H1 (cell line): Measurements from ENCODE around the gene OTUD6A. TPM values are rescaled to one million over a fixed set of nuclear protein-coding genes. Genes with fewer than 3 reads are reported as not detected.

Experiments used
- CTCF ChIA-PET: fragments of 300-600 bp; sonication (Branson Sonifier 250); formaldehyde crosslinking; loops from one replicate; lab custom pipeline; 2021; ENCODE audit not compliant: partially characterized antibody; lab: Charles Lee
- POLR2A ChIA-PET: fragments of 300-600 bp; sonication (Branson Sonifier 250); formaldehyde crosslinking; loops from one replicate; lab custom pipeline; 2021; ENCODE audit warnings: inconsistent platforms; ENCODE audit not compliant: partially characterized antibody; lab: Charles Lee
- DNase-seq, 2 experiments: peaks; one replicate each; pipeline versions ENCODE4 v3.0.0 to v3.0.0-alpha.2; 2010 to 2022; ENCODE audit warnings: low spot score in 2 of 2, low read depth in 1 of 2, mixed read lengths in 1 of 2
- FAIRE-seq: peaks from 2 replicates; lab custom pipeline; 2011; peaks lifted over from hg19 to GRCh38; lab: Jason Lieb, UNC
- H2AFZ ChIP-seq: 2 replicates; pipeline ENCODE4 v1.8.1; 2012; ENCODE audit warnings: low read length, inconsistent platforms
- H2AK5ac ChIP-seq: 2 replicates; pipeline ENCODE4 v1.6.1; 2013; ENCODE audit warnings: low read depth, low read length
- H2BK120ac ChIP-seq: replicated peaks from 2 replicates; pipeline ENCODE3; 2013; ENCODE audit warnings: low read depth, low read length, inconsistent platforms
- H2BK12ac ChIP-seq: 2 replicates; pipeline ENCODE4 v1.6.1; 2013; ENCODE audit warnings: low read depth, low read length
- H2BK15ac ChIP-seq: 2 replicates; pipeline ENCODE4 v1.6.1; 2013; ENCODE audit warnings: low read length
- H2BK20ac ChIP-seq: 2 replicates; pipeline ENCODE4 v1.6.1; 2013; ENCODE audit warnings: low read length
- H2BK5ac ChIP-seq: 2 replicates; pipeline ENCODE4 v1.6.1; 2013; ENCODE audit warnings: low read depth, low read length
- H3K14ac ChIP-seq: 2 replicates; pipeline ENCODE4 v1.6.1; 2013; ENCODE audit warnings: inconsistent platforms; ENCODE audit not compliant: insufficient read length
- H3K18ac ChIP-seq: 2 replicates; pipeline ENCODE4 v1.6.1; 2013; ENCODE audit warnings: low read length; ENCODE audit errors: extremely low read depth
- H3K23ac ChIP-seq: 2 replicates; pipeline ENCODE4 v1.6.1; 2013; ENCODE audit warnings: inconsistent platforms; ENCODE audit not compliant: insufficient read length
- H3K23me2 ChIP-seq: 2 replicates; pipeline ENCODE4 v1.6.1; 2013; ENCODE audit warnings: low read depth, low read length
- H3K27ac ChIP-seq: 2 replicates; pipeline ENCODE4 v1.6.1; 2011; ENCODE audit warnings: low read depth, low read length, inconsistent platforms
- H3K27me3 ChIP-seq, 4 experiments: replicated peaks in 1 of 4; 1 replicate in 1 of 4; 2 replicates in 3 of 4; pipeline versions ENCODE4 v1.6.1 to v1.8.1; 2011 to 2013; ENCODE audit warnings: low read length in 3 of 4, mild to moderate bottlenecking in 3 of 4, inconsistent platforms in 2 of 4, mixed read lengths in 2 of 4, moderate library complexity in 1 of 4; ENCODE audit not compliant: control insufficient read depth in 3 of 4, insufficient read depth in 3 of 4; ENCODE audit errors: extremely low read depth in 1 of 4
- H3K36me3 ChIP-seq, 4 experiments: 2 replicates each; pipeline versions ENCODE4 v1.6.1 to v1.8.1; 2011 to 2013; ENCODE audit warnings: mild to moderate bottlenecking in 4 of 4, low read length in 3 of 4, moderate library complexity in 2 of 4, control low read depth in 1 of 4, inconsistent platforms in 1 of 4; ENCODE audit not compliant: insufficient read depth in 4 of 4, control insufficient read depth in 2 of 4
- H3K4ac ChIP-seq: replicated peaks from 2 replicates; pipeline ENCODE3; 2013; ENCODE audit warnings: low read length, low read depth, mixed read lengths, inconsistent platforms; ENCODE audit not compliant: insufficient read length
- H3K4me1 ChIP-seq, 4 experiments: replicated peaks in 1 of 4; 1 replicate in 1 of 4; 2 replicates in 3 of 4; pipeline versions ENCODE4 v1.6.1 to v1.8.1; 2011 to 2013; ENCODE audit warnings: low read length in 3 of 4, inconsistent platforms in 2 of 4, mixed read lengths in 1 of 4; ENCODE audit not compliant: insufficient read depth in 4 of 4, control insufficient read depth in 3 of 4
- H3K4me2 ChIP-seq, 2 experiments: 2 replicates each; pipeline versions ENCODE4 v1.6.1 to v1.8.1; 2011 to 2013; ENCODE audit warnings: low read depth in 2 of 2, low read length in 2 of 2, control low read depth in 1 of 2, inconsistent platforms in 1 of 2, mild to moderate bottlenecking in 1 of 2; ENCODE audit not compliant: insufficient read depth in 1 of 2
- H3K4me3 ChIP-seq, 4 experiments: fragments of 200-600, 300-600 bp in 1 of 4; sonication (generic), shearing (Covaris generic), sonication (Bioruptor Twin) in 1 of 4; 2 replicates each; pipeline versions ENCODE4 v1.5.1 to v1.8.1; 2011 to 2016; ENCODE audit warnings: low read length in 4 of 4, low read depth in 3 of 4, control low read depth in 2 of 4, inconsistent platforms in 2 of 4, mild to moderate bottlenecking in 2 of 4, mixed read lengths in 1 of 4, moderate library complexity in 1 of 4; ENCODE audit not compliant: insufficient read depth in 2 of 4; ENCODE audit errors: extremely low read depth in 1 of 4
- H3K56ac ChIP-seq: replicated peaks from 2 replicates; pipeline ENCODE3; 2013; ENCODE audit warnings: low read depth, mild to moderate bottlenecking, mixed read lengths, low read length, inconsistent platforms; ENCODE audit not compliant: insufficient read length
- H3K79me1 ChIP-seq: 2 replicates; pipeline ENCODE4 v1.6.1; 2013; ENCODE audit warnings: low read depth, low read length, control low read depth
- H3K79me2 ChIP-seq, 2 experiments: 2 replicates each; pipeline versions ENCODE4 v1.6.1 to v1.8.1; 2012 to 2013; ENCODE audit warnings: low read length in 2 of 2, mild to moderate bottlenecking in 2 of 2, inconsistent platforms in 1 of 2; ENCODE audit not compliant: insufficient read depth in 2 of 2, control insufficient read depth in 1 of 2
- H3K9ac ChIP-seq, 4 experiments: replicated peaks in 1 of 4; 1 replicate in 1 of 4; 2 replicates in 3 of 4; pipeline versions ENCODE4 v1.6.1 to v1.8.1; 2011 to 2013; ENCODE audit warnings: low read depth in 3 of 4, low read length in 3 of 4, control low read depth in 2 of 4, mild to moderate bottlenecking in 2 of 4, moderate library complexity in 2 of 4, inconsistent platforms in 1 of 4; ENCODE audit errors: extremely low read depth in 1 of 4
- H3K9me3 ChIP-seq, 2 experiments: 2 replicates each; pipeline versions ENCODE4 v1.6.1 to v1.8.1; 2012 to 2013; ENCODE audit warnings: mild to moderate bottlenecking in 2 of 2, moderate library complexity in 2 of 2, control low read depth in 1 of 2, inconsistent platforms in 1 of 2, low read depth in 1 of 2, low read length in 1 of 2, mixed read lengths in 1 of 2; ENCODE audit not compliant: insufficient read depth in 2 of 2
- H4K20me1 ChIP-seq, 2 experiments: replicated peaks in 1 of 2; 2 replicates each; pipeline versions ENCODE3 to v1.8.1; 2011 to 2013; ENCODE audit warnings: inconsistent platforms in 2 of 2, low read length in 2 of 2, mild to moderate bottlenecking in 1 of 2; ENCODE audit not compliant: insufficient read depth in 2 of 2, control insufficient read depth in 1 of 2
- H4K5ac ChIP-seq: 2 replicates; pipeline ENCODE4 v1.6.1; 2013; ENCODE audit warnings: low read length, low read depth, mixed read lengths, inconsistent platforms; ENCODE audit not compliant: insufficient read length
- H4K8ac ChIP-seq: 2 replicates; pipeline ENCODE4 v1.8.0; 2013; ENCODE audit warnings: mild to moderate bottlenecking, moderate library complexity, low read length, inconsistent platforms; ENCODE audit not compliant: insufficient read depth; ENCODE audit errors: extremely low read depth
- H4K91ac ChIP-seq: replicated peaks from 2 replicates; pipeline ENCODE3; 2013; ENCODE audit warnings: low read length, mixed read lengths, inconsistent platforms; ENCODE audit not compliant: insufficient read length
- JUND ChIP-seq: IDR thresholded peaks from 2 replicates; pipeline ENCODE4 v1.6.1; 2011; ENCODE audit warnings: mild to moderate bottlenecking, improper control_type of control experiment, low read length
- NANOG ChIP-seq: IDR thresholded peaks from 2 replicates; pipeline ENCODE4 v1.6.1; 2011; ENCODE audit warnings: low read length, low read depth, mild to moderate bottlenecking, inconsistent platforms; ENCODE audit not compliant: insufficient read depth, poor library complexity, severe bottlenecking
- YY1 ChIP-seq: IDR thresholded peaks from 2 replicates; pipeline ENCODE4 v1.6.1; 2011; ENCODE audit warnings: low read depth, mild to moderate bottlenecking, low read length
- WGBS, 2 experiments: shearing (Covaris generic) in 1 of 2; methylation state at CpG; one replicate each; pipeline versions ENCODE4 v1.1.6 to v1.1.7; 2013 to 2015; ENCODE audit warnings: low lambda C conversion rate in 2 of 2, mixed read lengths in 2 of 2, inconsistent platforms in 1 of 2, low coverage in 1 of 2, missing lambda C conversion rate in 1 of 2; ENCODE audit not compliant: insufficient replicate concordance in 2 of 2, insufficient coverage in 1 of 2, insufficient read length in 1 of 2; ENCODE audit errors: extremely low coverage in 1 of 2, missing lambda C conversion rate in 1 of 2; 5-methylcytosine and 5-hydroxymethylcytosine counted together
- polyA plus RNA-seq, 7 experiments: library from polyadenylated mRNA; depleted of rRNA in 3 of 7; stranded (reverse) in 5 of 7; unstranded in 2 of 7; fragments of >200 nt in 5 of 7; fragments of 200-250 nt in 2 of 7; gene quantifications; 1 replicate in 5 of 7; 2 replicates in 1 of 7; 4 replicates in 1 of 7; pipeline versions ENCODE4 v1.2.1 to v1.2.3, GENCODE V29; 2011 to 2013; ENCODE audit warnings: missing spikeins in 2 of 7, mixed read lengths in 2 of 7
- total RNA-seq: library from RNA; stranded (reverse); fragmentation: NEBNext Ultra II Directional; extraction: Animal tissue kit (Norgen Biotek cat#: 25700); gene quantifications from 2 replicates; pipeline ENCODE4 v1.2.1, GENCODE V29; 2021

The OTUD6A gene
- total and polyA plus RNA-seq, 2 of the 8 experiments (the other 6 are each of a cell fraction or from before 2014, with no cell fraction given), result 0.09 to 0.17 TPM

GRCh38 chrX:70079297-70079696 is 17.0 kb downstream of the OTUD6A start:
- H3K23ac ChIP-seq, result no peak overlapping the region
- H2BK20ac ChIP-seq, result no peak overlapping the region
- H2BK15ac ChIP-seq, result no peak overlapping the region
- H4K5ac ChIP-seq, result no peak overlapping the region
- H3K79me1 ChIP-seq, result no peaks in the 10 kb centered on the region
- no peaks in the 10 kb centered on the region for H3K36me3 ChIP-seq
- H3K18ac ChIP-seq, result no peak overlapping the region
- no peak overlapping the region for H2BK120ac ChIP-seq
- no peak overlapping the region for H3K14ac ChIP-seq
- H2BK5ac ChIP-seq, result no peak overlapping the region
- H4K8ac ChIP-seq, result no peak overlapping the region
- ChIA-PET CTCF (interaction anchor here (0.6 to 2.3 kb wide), 4 partner anchors 18 to 655 kb away, joined by 3 to 7 read pairs (median 4); no protein-coding TSS in a partner anchor), POLR2A (no interaction called here)
- no peaks in the 10 kb centered on the region for H3K27me3 ChIP-seq
- H3K4me2 ChIP-seq, result no peak overlapping the region
- no peak overlapping the region for H3K27ac ChIP-seq
- H4K20me1 ChIP-seq, result no peaks in the 10 kb centered on the region
- H3K9me3 ChIP-seq, result no peaks in the 10 kb centered on the region
- DNase-seq (no peak), FAIRE-seq (no peak)
- 96% methylated on average over 5 of the region's 5 CpGs; no CpG with 5 or more reads in 1 of the 2 experiments for WGBS, 2 experiments
- H2AK5ac ChIP-seq, result no peak overlapping the region
- H3K4me3 ChIP-seq, result no peak overlapping the region
- no peak overlapping the region for H2AFZ ChIP-seq
- H3K4me1 ChIP-seq, result no peaks in the 10 kb centered on the region
- H3K56ac ChIP-seq, result no peak overlapping the region
- no peaks in the 10 kb centered on the region for H3K23me2 ChIP-seq
- no peak overlapping the region for H4K91ac ChIP-seq
- no peak overlapping the region for H3K4ac ChIP-seq
- H3K79me2 ChIP-seq, result no peaks in the 10 kb centered on the region
- H2BK12ac ChIP-seq, result no peak overlapping the region
- no peak overlapping the region for H3K9ac ChIP-seq
- TF ChIP-seq NANOG (no peak), YY1 (no peak), JUND (no peak)
